H1 (cell line): ENCODE results near the gene TEX35. TPM values are rescaled to one million over a fixed set of nuclear protein-coding genes. Genes with fewer than 3 reads are reported as not detected.

Experiments
- CTCF ChIA-PET: fragments of 300-600 bp; sonication (Branson Sonifier 250); formaldehyde crosslinking; loops from one replicate; lab custom pipeline; 2021; ENCODE audit not compliant: partially characterized antibody; lab: Charles Lee
- POLR2A ChIA-PET: fragments of 300-600 bp; sonication (Branson Sonifier 250); formaldehyde crosslinking; loops from one replicate; lab custom pipeline; 2021; ENCODE audit warnings: inconsistent platforms; ENCODE audit not compliant: partially characterized antibody; lab: Charles Lee
- DNase-seq, 2 experiments: peaks; one replicate each; pipeline versions ENCODE4 v3.0.0 to v3.0.0-alpha.2; 2010 to 2022; ENCODE audit warnings: low spot score in 2 of 2, low read depth in 1 of 2, mixed read lengths in 1 of 2
- FAIRE-seq: peaks from 2 replicates; lab custom pipeline; 2011; peaks lifted over from hg19 to GRCh38; lab: Jason Lieb, UNC
- H2AFZ ChIP-seq: 2 replicates; pipeline ENCODE4 v1.8.1; 2012; ENCODE audit warnings: low read length, inconsistent platforms
- H2AK5ac ChIP-seq: 2 replicates; pipeline ENCODE4 v1.6.1; 2013; ENCODE audit warnings: low read depth, low read length
- H2BK120ac ChIP-seq: replicated peaks from 2 replicates; pipeline ENCODE3; 2013; ENCODE audit warnings: low read depth, low read length, inconsistent platforms
- H2BK12ac ChIP-seq: 2 replicates; pipeline ENCODE4 v1.6.1; 2013; ENCODE audit warnings: low read depth, low read length
- H2BK15ac ChIP-seq: 2 replicates; pipeline ENCODE4 v1.6.1; 2013; ENCODE audit warnings: low read length
- H2BK20ac ChIP-seq: 2 replicates; pipeline ENCODE4 v1.6.1; 2013; ENCODE audit warnings: low read length
- H2BK5ac ChIP-seq: 2 replicates; pipeline ENCODE4 v1.6.1; 2013; ENCODE audit warnings: low read depth, low read length
- H3K14ac ChIP-seq: 2 replicates; pipeline ENCODE4 v1.6.1; 2013; ENCODE audit warnings: inconsistent platforms; ENCODE audit not compliant: insufficient read length
- H3K18ac ChIP-seq: 2 replicates; pipeline ENCODE4 v1.6.1; 2013; ENCODE audit warnings: low read length; ENCODE audit errors: extremely low read depth
- H3K23ac ChIP-seq: 2 replicates; pipeline ENCODE4 v1.6.1; 2013; ENCODE audit warnings: inconsistent platforms; ENCODE audit not compliant: insufficient read length
- H3K23me2 ChIP-seq: 2 replicates; pipeline ENCODE4 v1.6.1; 2013; ENCODE audit warnings: low read depth, low read length
- H3K27ac ChIP-seq: 2 replicates; pipeline ENCODE4 v1.6.1; 2011; ENCODE audit warnings: low read depth, low read length, inconsistent platforms
- H3K27me3 ChIP-seq, 4 experiments: replicated peaks in 1 of 4; 1 replicate in 1 of 4; 2 replicates in 3 of 4; pipeline versions ENCODE4 v1.6.1 to v1.8.1; 2011 to 2013; ENCODE audit warnings: low read length in 3 of 4, mild to moderate bottlenecking in 3 of 4, inconsistent platforms in 2 of 4, mixed read lengths in 2 of 4, moderate library complexity in 1 of 4; ENCODE audit not compliant: control insufficient read depth in 3 of 4, insufficient read depth in 3 of 4; ENCODE audit errors: extremely low read depth in 1 of 4
- H3K36me3 ChIP-seq, 4 experiments: 2 replicates each; pipeline versions ENCODE4 v1.6.1 to v1.8.1; 2011 to 2013; ENCODE audit warnings: mild to moderate bottlenecking in 4 of 4, low read length in 3 of 4, moderate library complexity in 2 of 4, control low read depth in 1 of 4, inconsistent platforms in 1 of 4; ENCODE audit not compliant: insufficient read depth in 4 of 4, control insufficient read depth in 2 of 4
- H3K4ac ChIP-seq: replicated peaks from 2 replicates; pipeline ENCODE3; 2013; ENCODE audit warnings: low read length, low read depth, mixed read lengths, inconsistent platforms; ENCODE audit not compliant: insufficient read length
- H3K4me1 ChIP-seq, 4 experiments: replicated peaks in 1 of 4; 1 replicate in 1 of 4; 2 replicates in 3 of 4; pipeline versions ENCODE4 v1.6.1 to v1.8.1; 2011 to 2013; ENCODE audit warnings: low read length in 3 of 4, inconsistent platforms in 2 of 4, mixed read lengths in 1 of 4; ENCODE audit not compliant: insufficient read depth in 4 of 4, control insufficient read depth in 3 of 4
- H3K4me2 ChIP-seq, 2 experiments: 2 replicates each; pipeline versions ENCODE4 v1.6.1 to v1.8.1; 2011 to 2013; ENCODE audit warnings: low read depth in 2 of 2, low read length in 2 of 2, control low read depth in 1 of 2, inconsistent platforms in 1 of 2, mild to moderate bottlenecking in 1 of 2; ENCODE audit not compliant: insufficient read depth in 1 of 2
- H3K4me3 ChIP-seq, 4 experiments: fragments of 200-600, 300-600 bp in 1 of 4; sonication (generic), shearing (Covaris generic), sonication (Bioruptor Twin) in 1 of 4; 2 replicates each; pipeline versions ENCODE4 v1.5.1 to v1.8.1; 2011 to 2016; ENCODE audit warnings: low read length in 4 of 4, low read depth in 3 of 4, control low read depth in 2 of 4, inconsistent platforms in 2 of 4, mild to moderate bottlenecking in 2 of 4, mixed read lengths in 1 of 4, moderate library complexity in 1 of 4; ENCODE audit not compliant: insufficient read depth in 2 of 4; ENCODE audit errors: extremely low read depth in 1 of 4
- H3K56ac ChIP-seq: replicated peaks from 2 replicates; pipeline ENCODE3; 2013; ENCODE audit warnings: low read depth, mild to moderate bottlenecking, mixed read lengths, low read length, inconsistent platforms; ENCODE audit not compliant: insufficient read length
- H3K79me1 ChIP-seq: 2 replicates; pipeline ENCODE4 v1.6.1; 2013; ENCODE audit warnings: low read depth, low read length, control low read depth
- H3K79me2 ChIP-seq, 2 experiments: 2 replicates each; pipeline versions ENCODE4 v1.6.1 to v1.8.1; 2012 to 2013; ENCODE audit warnings: low read length in 2 of 2, mild to moderate bottlenecking in 2 of 2, inconsistent platforms in 1 of 2; ENCODE audit not compliant: insufficient read depth in 2 of 2, control insufficient read depth in 1 of 2
- H3K9ac ChIP-seq, 4 experiments: replicated peaks in 1 of 4; 1 replicate in 1 of 4; 2 replicates in 3 of 4; pipeline versions ENCODE4 v1.6.1 to v1.8.1; 2011 to 2013; ENCODE audit warnings: low read depth in 3 of 4, low read length in 3 of 4, control low read depth in 2 of 4, mild to moderate bottlenecking in 2 of 4, moderate library complexity in 2 of 4, inconsistent platforms in 1 of 4; ENCODE audit errors: extremely low read depth in 1 of 4
- H3K9me3 ChIP-seq, 2 experiments: 2 replicates each; pipeline versions ENCODE4 v1.6.1 to v1.8.1; 2012 to 2013; ENCODE audit warnings: mild to moderate bottlenecking in 2 of 2, moderate library complexity in 2 of 2, control low read depth in 1 of 2, inconsistent platforms in 1 of 2, low read depth in 1 of 2, low read length in 1 of 2, mixed read lengths in 1 of 2; ENCODE audit not compliant: insufficient read depth in 2 of 2
- H4K20me1 ChIP-seq, 2 experiments: replicated peaks in 1 of 2; 2 replicates each; pipeline versions ENCODE3 to v1.8.1; 2011 to 2013; ENCODE audit warnings: inconsistent platforms in 2 of 2, low read length in 2 of 2, mild to moderate bottlenecking in 1 of 2; ENCODE audit not compliant: insufficient read depth in 2 of 2, control insufficient read depth in 1 of 2
- H4K5ac ChIP-seq: 2 replicates; pipeline ENCODE4 v1.6.1; 2013; ENCODE audit warnings: low read length, low read depth, mixed read lengths, inconsistent platforms; ENCODE audit not compliant: insufficient read length
- H4K8ac ChIP-seq: 2 replicates; pipeline ENCODE4 v1.8.0; 2013; ENCODE audit warnings: mild to moderate bottlenecking, moderate library complexity, low read length, inconsistent platforms; ENCODE audit not compliant: insufficient read depth; ENCODE audit errors: extremely low read depth
- H4K91ac ChIP-seq: replicated peaks from 2 replicates; pipeline ENCODE3; 2013; ENCODE audit warnings: low read length, mixed read lengths, inconsistent platforms; ENCODE audit not compliant: insufficient read length
- BCL11A ChIP-seq, 2 experiments: IDR thresholded peaks; one replicate each; pipeline ENCODE4 v1.6.1; 2011; ENCODE audit warnings: low read depth in 2 of 2, low read length in 2 of 2, mild to moderate bottlenecking in 2 of 2
- CBX8 ChIP-seq: fragments of 300-800, 300-1000 bp; sonication (generic); IDR thresholded peaks from 2 replicates; pipeline ENCODE4 v1.7.1; 2016; ENCODE audit warnings: low read depth, low read length, borderline replicate concordance
- CHD1 ChIP-seq: IDR thresholded peaks from 2 replicates; pipeline ENCODE4 v1.6.1; 2012; ENCODE audit warnings: low read depth, low read length, improper control_type of control experiment
- JUND ChIP-seq: IDR thresholded peaks from 2 replicates; pipeline ENCODE4 v1.6.1; 2011; ENCODE audit warnings: mild to moderate bottlenecking, improper control_type of control experiment, low read length
- NANOG ChIP-seq: IDR thresholded peaks from 2 replicates; pipeline ENCODE4 v1.6.1; 2011; ENCODE audit warnings: low read length, low read depth, mild to moderate bottlenecking, inconsistent platforms; ENCODE audit not compliant: insufficient read depth, poor library complexity, severe bottlenecking
- PHF8 ChIP-seq: fragments of 200-600 bp; sonication (generic); conservative IDR thresholded peaks from 2 replicates; pipeline ENCODE4 v1.7.1; 2012; ENCODE audit warnings: low read depth, mild to moderate bottlenecking, inconsistent platforms, low read length, moderate library complexity
- POLR2AphosphoS5 ChIP-seq: IDR thresholded peaks from 2 replicates; pipeline ENCODE4 v1.6.1; 2011; ENCODE audit warnings: low read depth, low read length
- RXRA ChIP-seq: IDR thresholded peaks from 2 replicates; pipeline ENCODE4 v1.6.1; 2011; ENCODE audit warnings: low read depth, mild to moderate bottlenecking, low read length, moderate library complexity; ENCODE audit not compliant: insufficient read depth
- SAP30 ChIP-seq: fragments of 300-600 bp; sonication (generic); IDR thresholded peaks from 2 replicates; pipeline ENCODE4 v1.7.1; 2012; ENCODE audit warnings: low read length, moderate library complexity, mild to moderate bottlenecking, inconsistent platforms; ENCODE audit not compliant: insufficient read depth, insufficient replicate concordance
- SIN3A ChIP-seq, 2 experiments: IDR thresholded peaks in 1 of 2; conservative IDR thresholded peaks in 1 of 2; 2 replicates each; pipeline ENCODE4 v1.6.1; 2011 to 2012; ENCODE audit warnings: low read length in 2 of 2, improper control_type of control experiment in 1 of 2, low read depth in 1 of 2, mild to moderate bottlenecking in 1 of 2
- YY1 ChIP-seq: IDR thresholded peaks from 2 replicates; pipeline ENCODE4 v1.6.1; 2011; ENCODE audit warnings: low read depth, mild to moderate bottlenecking, low read length
- WGBS, 2 experiments: shearing (Covaris generic) in 1 of 2; methylation state at CpG; one replicate each; pipeline versions ENCODE4 v1.1.6 to v1.1.7; 2013 to 2015; ENCODE audit warnings: low lambda C conversion rate in 2 of 2, mixed read lengths in 2 of 2, inconsistent platforms in 1 of 2, low coverage in 1 of 2, missing lambda C conversion rate in 1 of 2; ENCODE audit not compliant: insufficient replicate concordance in 2 of 2, insufficient coverage in 1 of 2, insufficient read length in 1 of 2; ENCODE audit errors: extremely low coverage in 1 of 2, missing lambda C conversion rate in 1 of 2; 5-methylcytosine and 5-hydroxymethylcytosine counted together
- polyA plus RNA-seq, 7 experiments: library from polyadenylated mRNA; depleted of rRNA in 3 of 7; stranded (reverse) in 5 of 7; unstranded in 2 of 7; fragments of >200 nt in 5 of 7; fragments of 200-250 nt in 2 of 7; gene quantifications; 1 replicate in 5 of 7; 2 replicates in 1 of 7; 4 replicates in 1 of 7; pipeline versions ENCODE4 v1.2.1 to v1.2.3, GENCODE V29; 2011 to 2013; ENCODE audit warnings: missing spikeins in 2 of 7, mixed read lengths in 2 of 7
- total RNA-seq: library from RNA; stranded (reverse); fragmentation: NEBNext Ultra II Directional; extraction: Animal tissue kit (Norgen Biotek cat#: 25700); gene quantifications from 2 replicates; pipeline ENCODE4 v1.2.1, GENCODE V29; 2021
- TF ChIP-seq, protein P1 (sequence below): IDR thresholded peaks from 2 replicates; pipeline ENCODE4 v1.6.1; 2011; ENCODE audit warnings: low read depth, mild to moderate bottlenecking, low read length; ENCODE audit not compliant: insufficient read depth

TEX35 gene
- total and polyA plus RNA-seq, 2 of the 8 experiments (the other 6 are each of a cell fraction or from before 2014, with no cell fraction given) = 0.03 TPM; not detected in 1

DNA sequence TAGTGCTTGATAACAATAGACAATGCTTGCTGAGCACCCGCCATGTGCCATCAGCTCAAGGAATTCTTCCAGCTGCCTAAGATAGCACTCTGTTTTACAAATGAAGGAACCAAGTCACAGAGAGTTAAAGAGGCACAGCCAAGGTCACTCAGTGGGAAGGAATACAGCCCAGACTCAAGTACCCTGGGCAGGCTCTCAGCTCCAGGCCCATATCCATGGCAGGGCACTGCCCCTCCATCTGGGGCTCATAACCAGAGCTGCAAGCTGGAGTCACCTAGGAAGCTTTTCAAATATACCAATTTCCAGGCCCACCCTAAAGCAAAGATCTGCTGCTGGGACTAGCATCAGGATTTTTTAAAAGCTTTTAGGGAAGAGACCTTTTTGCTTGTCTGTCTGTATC lies 17.8 kb upstream of the TEX35 start:
- Histone ChIP-seq H3K79me2 (no peaks in the 10 kb centered on the region), H2BK120ac (no peak overlapping the region), H3K4me2 (no peak overlapping the region), H3K79me1 (no peaks in the 10 kb centered on the region), H3K23me2 (no peaks in the 10 kb centered on the region), H4K91ac (no peak overlapping the region), H2BK12ac (peak overlapping the region; percentile 4; the same call in 1 of the 2 replicates), H2AFZ (0 out of 2 replicates have a peak overlapping the region, but pooled peaks have one; percentile 41), H3K9me3 (no peaks in the 10 kb centered on the region), H3K27ac (no peak overlapping the region), H3K4me3 (no peak overlapping the region), H2BK5ac (no peak overlapping the region), H4K8ac (no peak overlapping the region), H3K27me3 (no peaks in the 10 kb centered on the region), H2AK5ac (no peak overlapping the region), H2BK20ac (no peak overlapping the region), H3K4me1 (no peaks in the 10 kb centered on the region; a peak in 1 of 7 replicates), H3K56ac (no peak overlapping the region), H4K20me1 (no peaks in the 10 kb centered on the region), H3K36me3 (no peaks in the 10 kb centered on the region), H3K9ac (no peak overlapping the region), H3K18ac (no peak overlapping the region), H2BK15ac (no peak overlapping the region), H3K14ac (no peak overlapping the region), H3K4ac (no peak overlapping the region), H4K5ac (no peak overlapping the region), H3K23ac (no peak overlapping the region)
- ChIA-PET CTCF (interaction anchor here (0.6 to 2.1 kb wide), 11 partner anchors 10 to 584 kb away, joined by 3 to 12 read pairs (median 3); no protein-coding TSS in a partner anchor), POLR2A (interaction anchor here (0.6 to 0.7 kb wide), 3 partner anchors 9 to 457 kb away, joined by 3 to 4 read pairs (median 3); no protein-coding TSS in a partner anchor)
- FAIRE-seq = no peak
- peak in 1 of 2 experiments; percentile 38 for DNase-seq
- 80% methylated on average over 1 of the region's 1 CpG; no CpG with 5 or more reads in 1 of the 2 experiments for WGBS, 2 experiments
- TF ChIP-seq, protein P1, sequence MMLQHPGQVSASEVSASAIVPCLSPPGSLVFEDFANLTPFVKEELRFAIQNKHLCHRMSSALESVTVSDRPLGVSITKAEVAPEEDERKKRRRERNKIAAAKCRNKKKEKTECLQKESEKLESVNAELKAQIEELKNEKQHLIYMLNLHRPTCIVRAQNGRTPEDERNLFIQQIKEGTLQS = no peak
- TF ChIP-seq CHD1 (no peak), NANOG (no peak), YY1 (no peak), SIN3A (conservative IDR thresholded peaks at IDR 0.05 in 1 of 2, IDR thresholded peaks at IDR 0.05 in 1 of 2; ENCODE audit: low read depth in 1 of 2, low read length in 2 of 2) (no peak), JUND (no peak), PHF8 (no peak), BCL11A (IDR thresholded peaks at IDR 0.05; ENCODE audit: low read depth in 2 of 2, low read length in 2 of 2) (no peak), SAP30 (no peak), RXRA (no peak), CBX8 (no peak), POLR2AphosphoS5 (no peak)
